Measurements from ENCODE around the gene ZBP1.

- no peak for TF ChIP-seq CTCF (IDR thresholded peaks at IDR 0.05; ENCODE audit: low read depth, low read length, poor library complexity, severe bottlenecking)
- no peak for TF ChIP-seq EZH2phosphoT487 (IDR thresholded peaks at IDR 0.05; ENCODE audit: borderline replicate concordance, low read length)
Observed at GRCh38 chr20:57581202-57582028, 38.8 kb downstream of the ZBP1 start.
